HG02642 (cell line): Measurements from ENCODE around the gene HSPH1.
"Not testable (repeated sequence)": the region's sequence is repeated elsewhere in the genome, so short reads cannot be mapped to it uniquely, and the experiment has no call there.

Experiments used
- ATAC-seq: cut with Tn5 transposase; IDR thresholded peaks from one replicate; pipeline ENCODE4 v1.9.1; 2021; ENCODE audit warnings: mild to moderate bottlenecking; ENCODE audit not compliant: unreplicated experiment, poor library complexity

The HSPH1 gene

GRCh38 chr13:31179241-31179640, 17.5 kb upstream of the HSPH1 start:
- no peak for ATAC-seq

GRCh38 chr13:31177813-31178495, 16.2 kb upstream of the HSPH1 start:
- not testable (repeated sequence) for ATAC-seq

- no peak for ATAC-seq
Measured at GRCh38 chr13:31175847-31176532, 14.3 kb upstream of the HSPH1 start.

GRCh38 chr13:31174018-31174417, 12.3 kb upstream of the HSPH1 start:
- no peak for ATAC-seq

GRCh38 chr13:31172535-31172934, 10.8 kb upstream of the HSPH1 start:
- ATAC-seq = no peak

- no peak for ATAC-seq
Measured at GRCh38 chr13:31172001-31172400, 10.3 kb upstream of the HSPH1 start.

- peak; percentile 10 for ATAC-seq
Measured at GRCh38 chr13:31168736-31169135, 7.0 kb upstream of the HSPH1 start.

- peak; percentile 61 for ATAC-seq
Measured at GRCh38 chr13:31168166-31168565, 6.5 kb upstream of the HSPH1 start.

- peak; percentile 49 for ATAC-seq
Measured at GRCh38 chr13:31167490-31167889, 5.8 kb upstream of the HSPH1 start.

- ATAC-seq = no peak
Measured at GRCh38 chr13:31166591-31166990, 4.9 kb upstream of the HSPH1 start.

- ATAC-seq = peak; percentile 84
Measured at GRCh38 chr13:31162151-31163008, 676 bp upstream of the HSPH1 start.

- ATAC-seq = peak; percentile 24
Measured at GRCh38 chr13:31160857-31161556, 697 bp downstream of the HSPH1 start.

GRCh38 chr13:31159306-31159705, 2.4 kb downstream of the HSPH1 start:
- ATAC-seq = no peak

- no peak for ATAC-seq
Measured at GRCh38 chr13:31154939-31155338, 6.8 kb downstream of the HSPH1 start.

GRCh38 chr13:31151837-31152236, 9.9 kb downstream of the HSPH1 start:
- ATAC-seq = no peak

GRCh38 chr13:31150315-31150985, 11.3 kb downstream of the HSPH1 start:
- ATAC-seq = no peak

GRCh38 chr13:31149604-31150003, 12.1 kb downstream of the HSPH1 start:
- no peak for ATAC-seq

GRCh38 chr13:31145417-31145816, 16.3 kb downstream of the HSPH1 start:
- no peak for ATAC-seq

- ATAC-seq = no peak
Measured at GRCh38 chr13:31138515-31138914, 23.2 kb downstream of the HSPH1 start.

GRCh38 chr13:31136724-31137123, 25.0 kb downstream of the HSPH1 start:
- ATAC-seq = no peak
